ENCODE results near the gene NR4A1.

NR4A1 gene

DNA sequence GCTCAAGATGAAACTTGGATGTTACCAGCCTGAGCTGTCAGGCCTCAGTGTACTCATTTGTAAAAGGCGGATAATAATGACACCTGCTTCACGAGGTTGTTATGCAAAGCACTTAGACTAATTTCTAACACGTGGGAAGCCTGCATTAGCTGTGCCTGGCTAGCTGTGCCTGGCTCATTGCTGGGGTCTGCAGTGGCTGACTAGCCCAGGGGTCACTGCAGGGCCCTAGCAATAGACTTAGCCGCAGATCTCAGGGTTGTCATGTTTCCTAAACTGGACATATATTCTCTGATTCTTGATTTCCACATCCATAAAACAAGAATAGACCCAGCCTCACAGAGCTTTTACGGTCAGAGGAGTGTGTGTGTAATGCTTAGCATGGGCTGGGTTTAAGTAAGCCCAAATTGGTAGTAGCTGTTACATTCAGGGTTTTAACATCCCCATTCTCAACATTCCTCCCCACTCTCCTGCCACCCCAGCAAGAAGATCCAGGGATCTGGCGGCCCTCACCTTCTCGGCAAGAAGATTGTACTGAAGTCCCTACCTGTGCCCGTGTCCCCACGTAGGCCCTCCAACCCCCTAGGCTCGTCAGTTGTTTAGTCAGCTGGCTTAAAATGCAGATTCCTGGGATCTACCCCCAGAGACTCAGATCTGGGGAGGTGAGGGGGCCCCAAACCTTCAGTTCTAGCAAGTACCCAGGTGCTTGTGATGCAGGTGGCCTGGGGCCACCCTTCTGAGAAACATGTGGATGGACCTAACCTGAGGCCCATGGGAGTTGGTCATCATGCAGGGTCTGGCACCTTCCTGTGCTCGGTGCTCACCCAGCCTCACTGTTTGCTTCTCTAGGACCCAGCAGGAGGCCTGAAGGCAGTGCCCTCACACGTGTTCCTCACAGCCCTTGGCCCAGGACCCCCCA lies 8.6 kb downstream of the NR4A1 start:
- no peak for TF ChIP-seq JUND (IDR thresholded peaks at IDR 0.05; ENCODE audit: low read depth)
- no peak for DNase-seq (ENCODE audit: low read depth in 1 of 2, low spot score in 1 of 2)
- in situ Hi-C loops (cut with HindIII; ENCODE audit: low pct_unique_long_range_greater_than_20kb, low sequenced_read_pairs) = no loop called here

DNA sequence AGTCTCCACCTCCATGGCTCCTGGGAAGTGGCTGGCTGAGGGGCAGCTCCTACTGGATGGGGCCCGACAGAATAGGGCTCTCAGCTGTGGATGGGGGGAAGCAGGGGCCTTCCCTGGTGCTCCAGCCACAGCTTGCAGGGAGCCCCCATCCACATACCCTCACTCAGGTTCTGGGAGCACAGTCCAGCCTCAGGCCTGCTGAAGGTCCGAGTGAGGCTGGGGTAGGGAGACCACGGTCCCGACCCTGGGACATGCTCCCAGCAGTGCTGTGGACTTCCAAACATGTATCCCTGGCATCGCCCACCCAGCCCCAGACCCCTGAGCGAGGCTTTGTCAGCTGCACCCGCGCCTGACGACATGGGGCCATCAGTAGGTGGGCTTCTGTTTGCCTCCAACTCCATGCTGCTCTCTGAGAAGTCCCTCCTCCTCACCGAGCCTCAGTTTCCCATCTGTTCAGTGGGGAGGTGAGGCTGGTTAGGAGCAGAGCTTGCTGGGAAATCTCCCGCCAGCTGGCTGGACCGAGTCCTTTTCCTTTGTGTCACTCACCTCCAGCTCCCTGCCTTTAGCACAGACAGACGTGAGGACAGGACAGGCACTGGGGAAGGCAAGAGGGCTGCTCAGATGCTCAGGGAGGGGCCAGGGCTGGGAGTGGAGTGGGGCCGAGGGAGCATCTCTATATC lies 9.4 kb downstream of the NR4A1 start:
- in situ Hi-C loops (cut with HindIII; ENCODE audit: low pct_unique_long_range_greater_than_20kb, low sequenced_read_pairs) = no loop called here
- DNase-seq (ENCODE audit: low read depth in 1 of 2, low spot score in 1 of 2) = no peak
- TF ChIP-seq JUND (IDR thresholded peaks at IDR 0.05; ENCODE audit: low read depth) = no peak

DNA sequence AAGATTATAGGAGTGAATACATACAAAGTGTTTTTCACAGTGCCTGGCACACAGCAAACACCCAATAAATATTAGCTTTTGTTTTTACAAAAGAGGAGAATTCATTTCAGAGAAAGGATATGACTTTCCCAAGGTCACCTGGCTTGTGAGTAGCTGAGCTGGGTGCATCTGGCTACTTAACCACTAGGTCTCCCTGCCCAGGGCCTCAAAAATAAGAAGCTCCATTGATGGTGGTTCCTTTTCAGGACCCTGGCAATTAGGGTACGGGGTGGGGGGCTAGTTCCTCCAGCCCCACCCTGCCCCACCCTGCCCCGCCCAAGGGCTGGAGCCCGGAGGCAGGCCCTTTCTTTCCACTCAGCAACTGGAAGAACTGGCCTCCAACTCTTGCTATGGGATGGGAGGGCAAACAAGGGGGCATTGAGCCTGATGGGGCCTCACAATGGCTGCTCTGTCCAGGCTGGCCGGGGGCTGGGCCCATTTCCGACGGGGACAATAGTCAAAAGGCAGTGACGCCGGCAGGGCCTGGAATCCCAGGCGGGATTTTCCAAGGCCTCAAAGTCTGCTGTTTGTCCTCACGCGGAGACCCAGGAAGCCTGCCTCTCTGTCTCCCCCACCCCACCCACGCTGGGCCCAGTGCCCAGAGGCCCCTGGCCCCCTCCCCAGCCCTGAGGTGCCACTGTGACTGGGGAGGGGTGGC lies 10.4 kb downstream of the NR4A1 start:
- no peak for TF ChIP-seq JUND (IDR thresholded peaks at IDR 0.05; ENCODE audit: low read depth)
- in situ Hi-C loops (cut with HindIII; ENCODE audit: low pct_unique_long_range_greater_than_20kb, low sequenced_read_pairs) = no loop called here
- no peak for DNase-seq (ENCODE audit: low read depth in 1 of 2, low spot score in 1 of 2)

DNA sequence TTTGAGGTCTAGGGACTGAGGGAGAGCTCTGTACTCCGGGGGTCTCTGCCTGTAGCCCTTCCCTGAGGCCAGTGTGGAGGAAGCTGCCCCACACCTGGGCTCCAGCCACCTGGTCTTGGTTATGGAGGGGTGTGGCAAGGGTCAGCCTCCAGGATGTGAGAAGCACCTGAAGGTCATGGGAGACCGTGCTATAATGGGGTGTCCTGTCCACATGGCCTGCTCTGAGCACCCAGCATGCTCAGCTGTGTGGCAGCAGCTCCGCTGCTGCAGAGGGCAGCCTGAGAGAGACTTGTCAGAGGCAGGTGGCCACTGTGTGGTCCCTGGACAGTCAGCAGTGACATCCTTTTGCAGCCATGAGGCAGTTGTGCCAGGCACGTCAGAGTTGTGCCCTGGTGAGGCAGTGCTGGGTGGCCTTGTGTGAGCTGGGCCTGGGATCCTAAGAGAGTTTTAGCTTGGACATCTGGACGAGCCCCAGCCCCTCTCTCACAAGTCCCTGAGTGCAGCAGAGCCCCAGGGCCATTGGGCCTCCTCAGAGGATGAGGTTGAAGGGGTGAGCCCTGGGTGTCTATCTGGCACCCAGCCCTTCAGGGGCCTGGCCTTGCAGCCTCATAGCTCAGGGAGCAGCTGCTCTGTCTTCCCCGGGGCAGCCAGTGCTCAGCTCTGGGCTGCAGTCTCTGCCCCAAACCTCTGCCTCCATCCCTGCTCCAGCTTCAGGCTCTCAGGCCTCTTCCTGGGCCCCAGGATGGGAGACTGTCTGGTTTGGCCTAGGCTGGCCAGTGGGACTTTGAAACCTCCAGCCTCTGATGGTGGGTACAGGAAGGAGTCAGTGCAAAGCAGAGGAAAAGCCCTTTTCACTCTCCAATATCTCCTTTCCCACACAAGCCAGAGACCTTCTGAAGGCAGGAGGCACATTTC lies 11.2 kb downstream of the NR4A1 start:
- no peak for DNase-seq (ENCODE audit: low read depth in 1 of 2, low spot score in 1 of 2)
- in situ Hi-C loops (cut with HindIII; ENCODE audit: low pct_unique_long_range_greater_than_20kb, low sequenced_read_pairs) = no loop called here
- no peak for TF ChIP-seq JUND (IDR thresholded peaks at IDR 0.05; ENCODE audit: low read depth)

DNA sequence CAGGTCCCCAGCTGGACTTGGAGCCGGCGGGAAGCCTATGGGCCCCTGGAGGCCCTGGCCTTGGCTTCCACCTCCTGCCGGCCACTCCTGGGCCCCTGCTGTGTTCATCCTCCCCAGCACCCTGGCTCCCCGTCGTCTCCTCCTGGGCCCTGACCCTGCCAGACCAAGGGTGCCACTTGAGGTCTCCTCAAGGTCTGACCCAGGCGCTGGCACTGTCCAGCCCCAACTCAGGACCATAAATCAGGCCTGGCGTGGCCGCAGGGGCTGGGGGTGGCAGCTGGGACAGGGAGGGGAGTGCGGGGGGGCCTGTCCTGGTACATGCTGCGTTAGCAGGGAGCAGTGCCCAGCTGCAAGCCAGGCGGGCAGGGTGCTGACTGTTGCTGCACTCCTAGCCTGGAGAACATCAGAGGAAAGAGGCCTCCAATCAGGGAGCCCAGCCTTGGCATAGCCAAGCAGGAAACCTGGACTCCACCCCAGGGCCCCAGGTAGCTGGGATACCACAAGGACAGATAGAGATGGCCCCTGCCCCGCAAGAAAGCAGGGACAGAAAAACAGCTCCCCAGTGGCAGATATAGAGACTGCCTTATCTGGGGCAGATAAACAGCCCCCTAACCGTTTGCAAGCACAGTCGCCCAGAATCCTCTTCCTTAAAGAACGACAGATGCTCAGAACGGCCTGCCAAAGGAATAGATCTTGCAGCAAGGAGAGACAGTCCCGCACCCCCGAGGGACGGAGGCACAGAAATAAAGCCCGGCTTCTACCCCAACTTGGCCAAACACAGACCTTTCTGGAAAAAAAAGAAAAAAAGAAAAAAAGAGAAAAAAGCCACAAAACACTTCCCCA lies 12.1 kb downstream of the NR4A1 start:
- no peak for TF ChIP-seq JUND (IDR thresholded peaks at IDR 0.05; ENCODE audit: low read depth)
- in situ Hi-C loops (cut with HindIII; ENCODE audit: low pct_unique_long_range_greater_than_20kb, low sequenced_read_pairs) = no loop called here
- DNase-seq (ENCODE audit: low read depth in 1 of 2, low spot score in 1 of 2) = no peak

DNA sequence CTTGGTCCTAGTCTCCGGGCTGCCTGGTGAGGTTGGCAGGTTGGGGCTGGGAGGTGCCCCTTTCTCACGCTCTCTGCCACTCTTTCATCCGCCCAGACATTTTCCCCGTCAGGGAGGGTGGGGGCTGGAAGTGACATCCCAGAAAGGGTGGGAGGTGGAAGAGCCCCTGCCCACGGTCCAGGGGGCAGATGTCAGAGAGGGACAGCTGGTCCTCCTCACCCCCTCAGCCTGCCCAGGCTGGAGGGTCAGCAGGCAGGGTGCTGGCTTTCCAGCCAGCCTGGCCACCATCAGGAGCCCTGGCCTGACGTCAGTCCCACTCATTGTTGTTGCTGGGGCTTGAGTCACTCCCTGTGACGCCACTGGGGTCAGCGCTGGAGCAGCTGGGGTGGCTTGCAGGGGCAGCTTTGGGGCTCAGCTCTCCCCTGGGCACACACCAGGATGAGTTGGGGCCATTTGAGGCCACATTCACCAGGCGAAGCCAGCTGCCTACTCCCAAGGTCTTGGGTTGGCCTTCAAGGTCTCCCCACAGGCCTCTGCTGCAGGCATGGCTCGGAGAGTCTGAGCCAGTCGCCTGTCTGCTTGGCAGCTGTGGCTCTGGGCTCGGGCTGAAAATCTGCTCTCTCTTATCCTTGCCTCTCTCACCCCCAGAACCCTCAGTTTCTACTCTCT lies 12.9 kb downstream of the NR4A1 start:
- no peak for DNase-seq (ENCODE audit: low read depth in 1 of 2, low spot score in 1 of 2)
- in situ Hi-C loops (cut with HindIII; ENCODE audit: low pct_unique_long_range_greater_than_20kb, low sequenced_read_pairs) = no loop called here
- no peak for TF ChIP-seq JUND (IDR thresholded peaks at IDR 0.05; ENCODE audit: low read depth)

DNA sequence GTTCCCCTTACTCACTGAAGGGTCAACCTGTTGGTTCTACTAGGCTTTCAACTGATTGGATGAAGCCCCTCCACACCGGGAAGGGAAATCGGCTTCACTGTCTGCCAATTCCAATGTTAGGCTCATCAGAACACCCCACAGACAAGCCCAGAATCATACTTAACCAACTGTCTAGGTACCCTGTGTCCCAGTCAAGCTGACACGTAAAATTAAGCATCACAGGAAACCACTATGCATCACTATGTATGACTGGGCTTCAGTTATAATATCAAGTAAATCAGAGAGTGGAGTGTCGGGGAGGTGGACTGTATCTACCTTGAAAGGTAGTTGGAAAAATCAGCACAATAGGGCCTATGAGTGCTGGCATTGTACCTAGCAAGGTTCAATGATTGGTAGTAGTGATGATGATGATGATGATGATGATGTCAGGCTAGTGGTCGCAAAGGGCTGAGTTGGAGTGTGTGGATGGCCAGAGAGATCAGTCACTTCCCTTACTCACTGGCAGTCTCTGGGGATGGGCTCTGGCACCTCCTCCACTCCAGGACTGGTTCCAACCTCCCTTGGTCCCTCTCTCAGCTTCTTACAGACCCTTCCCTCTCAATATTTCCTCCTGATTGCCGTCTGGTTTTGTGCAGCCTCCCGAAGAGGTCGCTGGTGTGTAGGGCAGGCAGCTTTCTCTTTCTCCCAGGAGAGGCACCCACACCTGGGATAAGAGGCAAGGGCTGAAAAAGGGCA lies 15.3 kb downstream of the NR4A1 start:
- DNase-seq (ENCODE audit: low read depth in 1 of 2, low spot score in 1 of 2) = no peak
- in situ Hi-C loops (cut with HindIII; ENCODE audit: low pct_unique_long_range_greater_than_20kb, low sequenced_read_pairs) = no loop called here
- TF ChIP-seq JUND (IDR thresholded peaks at IDR 0.05; ENCODE audit: low read depth) = no peak

DNA sequence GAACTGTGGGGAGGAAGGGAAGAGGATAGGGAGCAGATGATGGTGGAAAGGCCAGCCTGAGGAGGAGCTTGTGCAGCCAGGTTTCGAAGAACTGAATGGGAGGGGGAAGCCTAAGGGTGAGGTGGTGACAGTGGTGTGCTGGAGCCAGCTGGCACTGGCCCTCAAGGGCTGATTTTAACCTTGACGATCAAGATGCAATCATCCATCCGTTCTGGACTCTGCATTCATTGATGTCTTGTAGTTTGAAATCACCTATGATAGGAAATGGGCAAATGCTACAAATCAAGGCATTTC lies 15.8 kb downstream of the NR4A1 start:
- no peak for DNase-seq (ENCODE audit: low read depth in 1 of 2, low spot score in 1 of 2)
- in situ Hi-C loops (cut with HindIII; ENCODE audit: low pct_unique_long_range_greater_than_20kb, low sequenced_read_pairs) = no loop called here
- TF ChIP-seq JUND (IDR thresholded peaks at IDR 0.05; ENCODE audit: low read depth) = no peak

DNA sequence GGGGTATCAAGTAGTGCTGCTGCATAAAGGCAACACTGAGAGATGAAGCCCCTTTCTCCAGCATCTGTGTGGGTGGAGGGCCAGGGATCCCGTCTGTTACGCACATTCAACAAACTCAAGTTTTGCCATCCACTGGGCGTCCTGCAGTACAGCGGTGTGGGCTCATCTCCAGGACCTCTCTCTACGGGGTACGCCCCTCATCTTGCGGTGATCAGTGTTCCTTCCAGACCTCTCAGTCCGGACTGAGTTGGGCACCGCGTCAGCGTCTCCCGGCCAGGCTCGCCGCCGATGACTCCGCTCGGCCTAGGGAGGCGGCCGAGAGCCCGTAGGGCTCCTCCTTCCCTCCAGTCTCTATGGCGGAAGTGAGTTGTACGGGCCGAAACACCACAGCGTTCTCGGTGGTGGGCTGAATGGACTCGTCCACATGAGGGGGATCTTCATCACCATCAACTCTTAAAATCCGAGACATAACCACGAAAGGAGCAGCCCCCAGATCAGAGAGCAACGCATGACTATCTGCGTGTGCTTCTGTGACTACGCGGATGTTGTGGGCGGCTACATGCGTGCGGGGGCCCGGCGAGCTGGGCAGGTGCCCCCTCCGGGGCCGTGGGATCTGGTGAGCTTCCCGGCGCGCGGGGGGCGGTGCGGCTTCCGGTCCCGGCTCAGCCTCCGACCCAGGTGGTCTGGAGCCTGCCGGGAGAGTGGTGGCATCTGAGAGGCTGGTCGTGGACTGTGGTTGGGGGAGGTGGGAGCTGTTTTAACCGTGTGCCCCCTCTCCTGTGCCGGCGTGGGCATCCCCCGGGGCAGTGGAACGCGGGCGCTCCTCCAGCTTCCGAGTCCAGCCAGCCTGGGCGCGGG lies 18.3 kb downstream of the NR4A1 start, which contains the start of gene ATG101:
Gene ATG101, plus strand, starts transcription at position 652 of the 858 bp plus-strand sequence. CDS start 3,673 bp downstream, outside the sequence.
- in situ Hi-C loops (cut with HindIII; ENCODE audit: low pct_unique_long_range_greater_than_20kb, low sequenced_read_pairs) = no loop called here
- no peak; the same call in 1 of the 2 replicates for TF ChIP-seq JUND (IDR thresholded peaks at IDR 0.05; ENCODE audit: low read depth)
- DNase-seq (ENCODE audit: low read depth in 1 of 2, low spot score in 1 of 2) = peak; percentile 95 to 98

All from T47D (cell line).